Endothelial cell of umbilical vein (primary cell): ENCODE results near the gene SLCO2B1.

Experiments
- CTCF ChIP-seq, 2 donors: IDR thresholded peaks; 1 replicate in 1 of 2; 2 replicates in 1 of 2; pipeline ENCODE4 v1.5.1; 2011; ENCODE audit warnings: low read length in 2 of 2, mild to moderate bottlenecking in 2 of 2, moderate library complexity in 2 of 2, control low read depth in 1 of 2, inconsistent platforms in 1 of 2, low read depth in 1 of 2; ENCODE audit not compliant: insufficient read depth in 1 of 2; ENCODE audit errors: extremely low read depth in 1 of 2
- JUN ChIP-seq: IDR thresholded peaks from 2 replicates; pipeline ENCODE4 v1.6.1; 2011; ENCODE audit warnings: borderline replicate concordance, low read depth; ENCODE audit not compliant: insufficient read length, insufficient read depth

GRCh38 chr11:75145972-75146519 is 4.9 kb upstream of the SLCO2B1 start:
- TF ChIP-seq JUN (no peak), CTCF (IDR thresholded peaks at IDR 0.05; ENCODE audit: extremely low read depth in 1 of 2, insufficient read depth in 1 of 2, low read depth in 1 of 2, low read length in 2 of 2) (no peak)
